GM18951 (cell line): ENCODE data around the gene ATP7B.
"Not testable (repeated sequence)": the region's sequence is repeated elsewhere in the genome, so short reads cannot be mapped to it uniquely, and the experiment has no call there.

Experiments
- POLR2A ChIP-seq: IDR thresholded peaks from 4 replicates; pipeline ENCODE4 v1.6.1; 2011; ENCODE audit warnings: mild to moderate bottlenecking; ENCODE audit not compliant: insufficient read length, insufficient read depth; ENCODE audit errors: extremely low read depth
- in situ Hi-C: fragments of 300-500 bp; cut with MboI; formaldehyde crosslinking; loops from one replicate; pipeline ENCODE4 v1.12.0; 2022; ENCODE audit warnings: low sequenced_read_pairs, mixed read lengths, inconsistent platforms; ENCODE audit not compliant: unreplicated experiment

The ATP7B gene

GRCh38 chr13:52010890-52011631 lies at the start of gene ATP7B:
Gene ATP7B, minus strand, starts transcription at chr13:52011450. Its CDS starts 113 bp downstream, at chr13:52011337.
- in situ Hi-C loops: no loop called here
- no peak for TF ChIP-seq POLR2A

GRCh38 chr13:52053460-52053859 lies 42.2 kb upstream of the ATP7B start:
- no peak for TF ChIP-seq POLR2A
- in situ Hi-C loops: no loop called here

- no peak for TF ChIP-seq POLR2A
- in situ Hi-C loops: no loop called here
These were observed 40.1 kb upstream of the ATP7B start for GRCh38 chr13:52051400-52051799.

GRCh38 chr13:52048516-52048915 lies 37.3 kb upstream of the ATP7B start:
- in situ Hi-C loops: no loop called here
- TF ChIP-seq POLR2A: no peak

- in situ Hi-C loops: no loop called here
- no peak for TF ChIP-seq POLR2A
These were observed 36.2 kb upstream of the ATP7B start for GRCh38 chr13:52047463-52047862.

GRCh38 chr13:52043675-52044074 lies 32.4 kb upstream of the ATP7B start:
- in situ Hi-C loops: no loop called here
- no peak for TF ChIP-seq POLR2A

GRCh38 chr13:52036037-52036436 lies 24.8 kb upstream of the ATP7B start:
- no peak for TF ChIP-seq POLR2A

GRCh38 chr13:52034616-52035226 lies 23.5 kb upstream of the ATP7B start:
- no peak for TF ChIP-seq POLR2A
- in situ Hi-C loops: no loop called here

More at GRCh38 chr13:52036037-52036436, 24.8 kb upstream of the ATP7B start:
- in situ Hi-C loops: no loop called here

GRCh38 chr13:52033039-52033438 lies 21.8 kb upstream of the ATP7B start:
- no peak for TF ChIP-seq POLR2A
- in situ Hi-C loops: no loop called here

- in situ Hi-C loops: not testable (repeated sequence)
These were observed 19.2 kb upstream of the ATP7B start for GRCh38 chr13:52030401-52030800.

GRCh38 chr13:52029569-52029968 lies 18.3 kb upstream of the ATP7B start:
- in situ Hi-C loops: no loop called here
- TF ChIP-seq POLR2A: no peak

- TF ChIP-seq POLR2A: no peak
- in situ Hi-C loops: no loop called here
These were observed 16.6 kb upstream of the ATP7B start for GRCh38 chr13:52027832-52028231.

- in situ Hi-C loops: no loop called here
- TF ChIP-seq POLR2A: no peak
These were observed 15.0 kb upstream of the ATP7B start for GRCh38 chr13:52026246-52026626.
